DND-41 (cell line): ENCODE measurements around the gene SDCCAG8.

ENCODE experiments used
- EZH2 ChIP-seq: IDR thresholded peaks from 3 replicates; pipeline ENCODE4 v1.6.1; 2012; ENCODE audit warnings: borderline replicate concordance, low read depth, mild to moderate bottlenecking, moderate library complexity, low read length, inconsistent platforms; ENCODE audit not compliant: severe bottlenecking
- TF ChIP-seq, protein P1 (sequence below): IDR thresholded peaks from 2 replicates; pipeline ENCODE4 v1.5.1; 2012; ENCODE audit warnings: borderline replicate concordance, low read length, moderate library complexity, mild to moderate bottlenecking; ENCODE audit not compliant: poor library complexity, severe bottlenecking; ENCODE audit errors: extremely low read depth

- TF ChIP-seq, protein P1, sequence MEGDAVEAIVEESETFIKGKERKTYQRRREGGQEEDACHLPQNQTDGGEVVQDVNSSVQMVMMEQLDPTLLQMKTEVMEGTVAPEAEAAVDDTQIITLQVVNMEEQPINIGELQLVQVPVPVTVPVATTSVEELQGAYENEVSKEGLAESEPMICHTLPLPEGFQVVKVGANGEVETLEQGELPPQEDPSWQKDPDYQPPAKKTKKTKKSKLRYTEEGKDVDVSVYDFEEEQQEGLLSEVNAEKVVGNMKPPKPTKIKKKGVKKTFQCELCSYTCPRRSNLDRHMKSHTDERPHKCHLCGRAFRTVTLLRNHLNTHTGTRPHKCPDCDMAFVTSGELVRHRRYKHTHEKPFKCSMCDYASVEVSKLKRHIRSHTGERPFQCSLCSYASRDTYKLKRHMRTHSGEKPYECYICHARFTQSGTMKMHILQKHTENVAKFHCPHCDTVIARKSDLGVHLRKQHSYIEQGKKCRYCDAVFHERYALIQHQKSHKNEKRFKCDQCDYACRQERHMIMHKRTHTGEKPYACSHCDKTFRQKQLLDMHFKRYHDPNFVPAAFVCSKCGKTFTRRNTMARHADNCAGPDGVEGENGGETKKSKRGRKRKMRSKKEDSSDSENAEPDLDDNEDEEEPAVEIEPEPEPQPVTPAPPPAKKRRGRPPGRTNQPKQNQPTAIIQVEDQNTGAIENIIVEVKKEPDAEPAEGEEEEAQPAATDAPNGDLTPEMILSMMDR = no peak
- no peak for TF ChIP-seq EZH2
Measured at GRCh38 chr1:243363832-243364231, 108.0 kb downstream of the SDCCAG8 start.
